HT1080 (cell line): Measurements from ENCODE around the gene REG1A. TPM values are rescaled to one million over a fixed set of nuclear protein-coding genes. Genes with fewer than 3 reads are reported as not detected.

ENCODE experiments used
- DNase-seq: peaks from one replicate; pipeline ENCODE4 v3.0.0-alpha.2; 2015; ENCODE audit warnings: low read depth
- total RNA-seq: library from RNA; depleted of rRNA; stranded (reverse); fragments of >200 nt; shearing (Covaris generic); gene quantifications from 2 replicates; pipeline ENCODE4 v1.2.3, GENCODE V29; 2014; rRNA removed

REG1A gene
- total RNA-seq, 1 experiment from 2014 or later: not detected

DNA sequence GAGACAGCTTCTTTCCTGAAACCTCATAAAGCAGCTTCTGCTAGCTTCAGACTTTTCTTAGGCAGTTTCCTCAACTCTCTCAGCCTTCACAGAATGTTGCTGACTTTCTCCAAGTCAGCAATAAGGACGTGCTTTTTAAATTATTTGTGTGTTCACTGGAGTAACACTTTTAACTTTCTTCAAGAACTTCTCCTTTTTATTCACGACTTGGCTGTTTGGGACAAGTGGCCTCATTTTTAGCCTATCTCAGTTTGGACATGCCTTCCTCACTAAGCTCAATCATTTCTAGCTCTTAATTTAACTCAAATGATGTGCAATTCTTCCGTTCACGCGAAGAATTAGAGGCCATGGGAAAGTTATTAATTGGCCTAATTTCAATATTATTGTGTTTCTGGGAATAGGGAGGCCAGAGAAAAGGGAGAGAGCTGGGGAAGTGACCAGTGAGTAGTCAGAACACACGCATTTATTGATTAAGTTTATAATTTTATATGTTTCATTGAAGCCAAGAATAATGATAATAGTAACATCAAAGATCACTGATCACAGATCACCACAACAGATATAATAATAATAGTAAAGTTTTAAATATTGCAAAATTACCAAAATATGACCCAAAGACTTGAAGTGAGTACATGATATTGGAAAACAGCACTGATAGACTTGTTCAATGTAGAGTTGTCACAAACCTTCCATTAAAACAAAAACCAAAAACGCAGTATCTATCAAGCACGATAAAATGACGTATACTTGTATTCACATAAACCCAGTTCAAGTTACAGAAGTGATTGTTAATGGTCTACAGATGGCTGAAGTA, 4.8 kb downstream of the REG1A start:
- no peak for DNase-seq

- DNase-seq: no peak
Measured at GRCh38 chr2:79125721-79125985, 5.4 kb downstream of the REG1A start.

- DNase-seq: no peak
Measured at GRCh38 chr2:79128406-79128805, 8.1 kb downstream of the REG1A start.

DNA sequence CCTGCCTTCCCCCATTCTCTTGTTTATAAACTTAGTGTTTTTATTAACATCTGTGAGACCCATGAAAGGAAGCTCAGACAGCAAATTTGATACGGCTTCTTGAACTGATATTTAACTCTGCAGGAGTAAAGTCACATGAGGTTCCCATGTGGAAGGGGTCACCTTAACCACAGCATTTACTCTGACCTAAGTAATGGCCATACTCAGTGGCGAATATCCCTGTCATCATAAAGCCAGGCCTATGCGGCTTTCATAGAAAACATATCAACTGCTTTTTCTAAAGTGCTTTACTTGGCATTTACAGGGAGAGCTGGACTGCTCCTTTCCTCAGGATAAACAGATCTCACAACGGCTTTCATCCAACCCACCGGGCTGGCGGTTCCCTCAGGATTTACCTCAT, 9.0 kb downstream of the REG1A start:
- no peak for DNase-seq

GRCh38 chr2:79129804-79130203, 9.5 kb downstream of the REG1A start:
- no peak for DNase-seq

DNA sequence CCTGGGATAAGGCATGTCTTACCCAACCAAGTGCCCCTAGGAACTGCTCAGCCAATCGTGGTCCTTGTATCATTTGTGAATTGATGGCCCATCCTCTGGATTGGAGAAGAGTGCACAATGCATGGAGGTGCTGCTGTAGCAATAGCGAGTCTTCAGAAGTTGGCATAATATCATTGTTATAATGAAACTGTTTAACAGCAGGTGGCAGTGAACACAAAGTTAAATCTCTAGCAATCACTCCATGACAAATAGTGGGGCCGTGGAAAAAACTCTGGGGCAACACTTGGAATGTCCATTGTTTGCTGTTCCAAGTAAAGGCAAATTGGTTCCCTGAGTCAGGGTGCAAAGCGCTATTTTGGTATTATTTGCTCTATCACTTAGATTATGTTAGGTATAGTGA, 11.4 kb downstream of the REG1A start:
- no peak for DNase-seq

GRCh38 chr2:79138385-79138784, 18.1 kb downstream of the REG1A start:
- no peak for DNase-seq

DNA sequence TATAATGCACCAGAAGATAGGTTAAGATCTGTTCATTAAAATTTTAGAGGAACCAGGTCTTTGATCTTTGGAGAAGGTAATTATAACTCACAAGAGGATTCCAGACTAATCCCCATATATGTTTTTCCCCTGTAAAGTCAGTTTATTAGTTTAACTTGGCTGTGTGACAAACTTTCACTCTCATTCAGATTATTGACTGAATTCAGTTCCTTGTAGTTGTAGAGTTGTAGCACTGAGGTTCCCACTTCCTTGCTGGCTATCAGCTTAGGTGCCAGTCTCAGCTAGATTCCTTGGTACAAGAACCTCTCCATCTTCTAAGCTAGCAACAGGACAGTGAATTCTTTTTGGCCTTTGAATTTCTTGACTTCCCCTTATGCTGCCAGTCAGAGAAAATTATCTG, 19.1 kb downstream of the REG1A start:
- DNase-seq: no peak

GRCh38 chr2:79155826-79156476, 35.7 kb downstream of the REG1A start:
- no peak for DNase-seq

- DNase-seq: no peak
Measured at GRCh38 chr2:79159030-79159429, 38.7 kb downstream of the REG1A start.

DNA sequence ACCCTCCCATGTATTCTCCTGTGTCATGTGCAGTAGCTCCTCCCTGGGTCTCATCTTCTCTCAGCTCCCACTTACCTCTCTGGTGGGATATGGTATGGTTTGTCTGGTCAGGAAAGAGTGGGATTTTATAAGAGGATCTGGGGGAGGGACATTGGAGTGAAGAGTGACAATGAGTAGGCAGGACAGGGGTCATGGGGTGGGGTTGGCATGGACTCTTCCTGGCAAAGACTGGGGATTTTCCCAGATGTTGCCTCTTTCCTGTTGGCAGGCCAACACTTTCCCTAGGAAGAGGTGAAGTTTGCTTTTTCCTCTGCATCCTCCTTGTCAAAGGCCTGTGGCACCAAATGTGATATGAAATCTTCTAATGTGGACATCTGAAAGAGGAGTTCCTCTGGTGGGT, 39.4 kb downstream of the REG1A start, which contains the start of gene REG3A:
Gene REG3A, minus strand, starts transcription at position 101 of the 400 bp plus-strand sequence. CDS start 348 bp downstream, outside the sequence.
- no peak for DNase-seq

DNA sequence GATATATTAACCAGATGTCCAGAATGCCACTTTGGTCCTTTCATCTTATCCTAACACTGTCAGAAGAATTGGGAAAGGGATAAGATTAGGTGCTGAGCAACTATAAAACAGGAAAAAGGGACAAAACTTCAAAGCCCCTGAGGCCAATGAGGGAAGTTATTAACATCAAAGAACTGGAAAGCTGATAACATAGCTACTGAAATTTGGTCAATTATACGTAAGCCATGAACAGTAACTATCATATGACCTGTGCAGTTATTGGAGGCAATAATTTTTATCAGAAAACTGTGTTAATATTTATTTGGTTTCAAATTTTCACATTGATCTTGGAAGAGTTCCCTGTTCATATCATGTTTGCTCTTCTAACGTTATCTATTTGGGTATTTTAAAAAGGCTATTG, 41.8 kb downstream of the REG1A start:
- no peak for DNase-seq

DNA sequence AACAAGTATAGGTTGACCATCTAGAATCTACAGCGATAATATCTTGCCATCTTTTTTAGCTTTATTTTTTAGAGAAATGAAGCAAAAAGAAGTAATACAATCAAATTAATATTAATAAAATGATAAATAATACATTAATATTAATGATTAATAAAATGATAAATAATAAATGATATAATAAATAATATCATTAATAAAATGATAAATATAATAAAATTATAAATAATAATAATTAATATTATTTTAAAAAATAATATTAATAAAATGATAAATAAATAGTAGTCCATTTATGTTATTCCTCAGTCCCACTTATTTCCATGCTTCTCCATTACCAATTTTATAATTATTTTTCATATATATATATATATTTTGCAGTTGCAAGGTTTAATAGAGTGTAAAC, 42.5 kb downstream of the REG1A start:
- DNase-seq: no peak

DNA sequence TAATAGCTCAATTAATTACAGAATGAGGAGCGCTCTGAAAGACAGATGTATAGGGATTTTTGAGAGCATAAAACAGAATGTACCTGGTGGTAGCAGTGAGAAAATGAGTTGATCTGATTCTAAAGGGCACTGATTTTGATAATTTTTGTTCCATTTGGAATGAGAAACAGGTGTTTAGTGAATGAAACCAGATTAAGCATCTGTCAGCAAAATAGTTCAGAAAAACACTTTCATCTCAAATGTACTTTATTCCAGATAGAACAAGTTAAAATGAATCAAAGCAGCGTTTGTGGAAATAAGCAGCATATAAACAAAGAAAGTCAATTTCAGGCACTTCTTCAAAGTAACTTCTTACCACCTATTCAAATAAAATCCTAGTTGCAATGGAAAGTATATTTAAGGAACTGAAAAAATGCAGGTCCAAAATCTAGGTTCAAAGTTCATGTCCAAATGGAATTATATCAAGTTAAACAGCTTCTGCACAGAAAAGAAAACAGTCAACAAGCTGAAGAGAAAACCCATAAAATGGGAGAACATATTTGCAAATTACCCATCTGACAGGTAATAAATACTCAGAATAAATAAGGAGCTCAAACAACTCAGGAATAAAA, 51.2 kb downstream of the REG1A start:
- DNase-seq: no peak

Other genes with a start within 250 kb of the REG1A start
- gene REG3G, start 94.8 kb upstream of the REG1A start, total RNA-seq: 0.23 TPM in 1 of 2 replicates, not detected in the other
- not detected in 2 replicates for gene REG1B, start 32.5 kb upstream of the REG1A start, total RNA-seq
- gene REG3A, start 39.3 kb downstream of the REG1A start, total RNA-seq: not detected in 2 replicates